Right lobe of liver (tissue), 4 donors: Measurements from ENCODE around the gene PDE9A.

Experiments used
- CTCF ChIP-seq, 4 donors: fragments of 200-600 bp in 3 of 4; fragments of 450-650 bp in 1 of 4; IDR thresholded peaks; one replicate each; pipeline versions ENCODE4 v1.5.1 to v1.8.0; 2016 to 2022; ENCODE audit warnings: antibody characterized with exemption in 4 of 4, mild to moderate bottlenecking in 2 of 4
- POLR2A ChIP-seq: fragments of 450-650 bp; IDR thresholded peaks from one replicate; pipeline ENCODE4 v1.6.1; 2017; ENCODE audit warnings: antibody characterized with exemption, mild to moderate bottlenecking
- donor health status: DM: no; HTN: no; CAD: no.
- donor health status: DM: no; HTN: no; CAD: no.
- donor health status: DM: no; HTN: yes; CAD: no.

- TF ChIP-seq CTCF (IDR thresholded peaks at IDR 0.05) (no peak), POLR2A (no peak)
Observed at GRCh38 chr21:42760951-42761751, 107.7 kb downstream of the PDE9A start.
